Mesendoderm (in vitro differentiated cells): ENCODE data around the gene TACSTD2.

ENCODE experiments used
- DNase-seq: peaks from one replicate; pipeline ENCODE4 v3.0.0; 2013
- H2AK5ac ChIP-seq: 2 replicates; pipeline ENCODE4 v1.6.1; 2013; ENCODE audit warnings: low read length, inconsistent platforms
- H2BK120ac ChIP-seq: 2 replicates; pipeline ENCODE4 v1.6.1; 2013; ENCODE audit warnings: low read depth, mild to moderate bottlenecking, low read length, moderate library complexity, mixed read lengths
- H2BK15ac ChIP-seq: replicated peaks from 2 replicates; pipeline ENCODE4 v1.6.1; 2013; ENCODE audit warnings: low read depth, mild to moderate bottlenecking, moderate library complexity
- H2BK5ac ChIP-seq: 2 replicates; pipeline ENCODE4 v1.6.1; 2013; ENCODE audit warnings: low read length, inconsistent platforms
- H3K18ac ChIP-seq: 2 replicates; pipeline ENCODE4 v1.6.1; 2013; ENCODE audit warnings: mild to moderate bottlenecking, low read length, mixed read lengths
- H3K23ac ChIP-seq: one replicate; pipeline ENCODE4 v1.6.1; 2013; ENCODE audit warnings: low read length
- H3K27ac ChIP-seq: 2 replicates; pipeline ENCODE4 v1.5.1; 2013; ENCODE audit warnings: low read depth, mild to moderate bottlenecking, inconsistent platforms, low read length, moderate library complexity
- H3K27me3 ChIP-seq: 2 replicates; pipeline ENCODE4 v1.6.1; 2013; ENCODE audit warnings: low read length, control low read depth, mild to moderate bottlenecking, inconsistent platforms; ENCODE audit not compliant: insufficient read depth, poor library complexity
- H3K36me3 ChIP-seq: 2 replicates; pipeline ENCODE4 v1.6.1; 2013; ENCODE audit warnings: low read length, inconsistent platforms; ENCODE audit not compliant: control insufficient read depth, insufficient read depth
- H3K4ac ChIP-seq: one replicate; pipeline ENCODE4 v1.6.1; 2013; ENCODE audit warnings: low read depth, mild to moderate bottlenecking, low read length, moderate library complexity
- H3K4me1 ChIP-seq: 2 replicates; pipeline ENCODE4 v1.6.1; 2013; ENCODE audit warnings: low read depth, low read length, inconsistent platforms; ENCODE audit not compliant: control insufficient read depth
- H3K4me2 ChIP-seq: 2 replicates; pipeline ENCODE4 v1.6.1; 2013; ENCODE audit warnings: low read length
- H3K4me3 ChIP-seq: 2 replicates; pipeline ENCODE4 v1.5.1; 2013; ENCODE audit warnings: mild to moderate bottlenecking, low read length
- H3K56ac ChIP-seq: one replicate; pipeline ENCODE4 v1.6.1; 2013; ENCODE audit warnings: low read length
- H3K79me1 ChIP-seq: 2 replicates; pipeline ENCODE4 v1.6.1; 2013; ENCODE audit warnings: low read length, inconsistent platforms
- H3K79me2 ChIP-seq: 2 replicates; pipeline ENCODE4 v1.6.1; 2013; ENCODE audit warnings: mild to moderate bottlenecking, low read length; ENCODE audit not compliant: control insufficient read depth, insufficient read depth
- H3K9ac ChIP-seq: 2 replicates; pipeline ENCODE4 v1.6.1; 2013; ENCODE audit warnings: low read length, inconsistent platforms
- H4K5ac ChIP-seq: one replicate; pipeline ENCODE4 v1.6.1; 2013; ENCODE audit warnings: low read length
- H4K8ac ChIP-seq: one replicate; pipeline ENCODE4 v1.6.1; 2013; ENCODE audit warnings: low read depth, mild to moderate bottlenecking, control low read depth, low read length, moderate library complexity
- WGBS: extraction: QIAGEN DNeasy Blood & Tissue Kit; methylation state at CpG from one replicate; pipeline ENCODE4 v1.1.7; 2013; ENCODE audit warnings: low lambda C conversion rate, missing lambda C conversion rate; ENCODE audit not compliant: insufficient coverage; ENCODE audit errors: extremely low coverage; 5-methylcytosine and 5-hydroxymethylcytosine counted together

TACSTD2 gene

DNA sequence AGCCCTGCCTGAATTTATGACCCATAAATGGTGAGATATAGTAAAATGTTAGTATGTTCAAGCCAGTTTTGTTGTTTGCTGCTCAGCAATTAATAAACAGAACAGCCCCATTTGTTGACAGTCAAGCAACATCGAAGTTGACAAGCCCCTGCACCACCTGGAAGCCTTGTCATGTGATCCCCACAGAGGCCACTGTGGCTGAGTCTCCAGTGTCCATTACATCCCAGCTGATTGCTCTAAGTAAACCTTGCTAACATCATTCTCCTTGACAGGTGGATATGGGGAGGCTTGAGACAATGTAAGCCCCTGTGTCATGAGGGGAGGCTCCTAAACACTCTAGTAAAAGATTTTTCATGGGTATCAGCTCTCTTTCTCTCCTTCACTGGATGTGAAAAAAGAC lies 17.5 kb upstream of the TACSTD2 start:
- no peak overlapping the region for H4K8ac ChIP-seq
- no peaks in the 10 kb centered on the region for H3K79me1 ChIP-seq
- no peak overlapping the region for H4K5ac ChIP-seq
- no peak for DNase-seq
- no peak overlapping the region for H3K18ac ChIP-seq
- H3K9ac ChIP-seq: no peak overlapping the region
- no peak overlapping the region for H2AK5ac ChIP-seq
- WGBS: no CpG with 5 or more reads among the region's 1 CpG
- no peak overlapping the region for H3K56ac ChIP-seq
- H3K4me1 ChIP-seq: no peaks in the 10 kb centered on the region
- no peak overlapping the region for H3K4me3 ChIP-seq
- no peaks in the 10 kb centered on the region for H3K79me2 ChIP-seq
- no peaks in the 10 kb centered on the region for H3K36me3 ChIP-seq
- H2BK120ac ChIP-seq: no peak overlapping the region
- H3K4me2 ChIP-seq: no peak overlapping the region
- no peak overlapping the region for H3K23ac ChIP-seq
- no peak overlapping the region for H3K4ac ChIP-seq
- H3K27me3 ChIP-seq: no peaks in the 10 kb centered on the region
- H2BK5ac ChIP-seq: no peak overlapping the region
- H3K27ac ChIP-seq: no peak overlapping the region
- no peak overlapping the region for H2BK15ac ChIP-seq

DNA sequence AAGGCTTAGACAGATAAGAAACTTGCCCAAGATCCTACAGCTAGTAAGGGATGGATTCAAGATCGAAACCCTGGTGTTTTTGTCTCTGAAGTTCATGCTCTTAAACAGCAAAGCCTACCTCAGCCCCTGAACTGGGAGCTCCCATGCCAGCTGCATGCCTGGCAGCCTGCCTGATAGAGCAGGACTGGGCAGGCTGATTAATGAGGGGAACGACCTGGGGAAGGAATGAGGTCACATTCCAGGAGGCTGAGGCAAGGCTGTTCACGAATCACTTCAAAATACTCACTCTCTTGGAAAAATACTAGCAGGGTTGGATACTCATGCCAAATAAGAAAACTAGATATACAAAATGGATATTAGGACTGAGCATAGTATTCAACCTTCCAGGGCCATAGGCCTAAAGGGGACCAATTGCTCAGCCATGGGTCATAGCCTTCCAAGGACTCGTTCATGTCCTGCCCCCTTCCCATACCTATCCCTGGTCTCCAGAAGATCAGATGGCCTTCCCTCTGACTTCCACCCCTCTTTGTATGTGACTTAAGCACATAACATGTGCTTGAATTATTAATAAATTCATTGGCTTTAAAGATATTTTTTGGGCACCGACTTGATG lies 15.6 kb upstream of the TACSTD2 start:
- no peak overlapping the region for H2BK120ac ChIP-seq
- no peaks in the 10 kb centered on the region for H3K79me2 ChIP-seq
- H3K18ac ChIP-seq: no peak overlapping the region
- no peak overlapping the region for H3K4me3 ChIP-seq
- no peaks in the 10 kb centered on the region for H3K4me1 ChIP-seq
- no peaks in the 10 kb centered on the region for H3K27me3 ChIP-seq
- no peak overlapping the region for H4K5ac ChIP-seq
- no peak overlapping the region for H3K56ac ChIP-seq
- no peak overlapping the region for H4K8ac ChIP-seq
- H3K36me3 ChIP-seq: no peaks in the 10 kb centered on the region
- H2AK5ac ChIP-seq: no peak overlapping the region
- H3K4me2 ChIP-seq: no peak overlapping the region
- no peak overlapping the region for H3K23ac ChIP-seq
- peak; percentile 56 for DNase-seq
- H3K27ac ChIP-seq: no peak overlapping the region
- no peaks in the 10 kb centered on the region for H3K79me1 ChIP-seq
- no peak overlapping the region for H2BK5ac ChIP-seq
- H3K4ac ChIP-seq: no peak overlapping the region
- no CpG with 5 or more reads among the region's 5 CpGs for WGBS
- H2BK15ac ChIP-seq: no peak overlapping the region
- H3K9ac ChIP-seq: no peak overlapping the region

DNA sequence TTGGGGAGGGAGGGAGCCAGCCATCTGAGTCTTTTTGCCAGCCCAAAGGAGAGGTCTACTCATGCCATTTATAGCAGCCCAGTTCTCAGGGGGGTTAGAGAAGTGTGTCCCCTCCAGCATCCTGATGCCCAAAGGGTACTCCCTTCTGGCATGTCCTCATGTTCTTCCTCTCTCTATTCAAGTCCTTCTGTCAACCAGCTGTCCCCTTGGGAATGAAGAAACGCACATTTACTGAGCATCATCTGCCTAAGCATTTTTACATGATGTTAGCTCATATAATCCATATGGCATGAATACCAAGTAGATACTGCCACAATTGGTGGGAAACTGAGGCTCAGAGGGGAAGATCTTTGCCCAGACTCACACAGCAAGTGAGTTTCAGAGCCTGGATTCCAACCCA lies 14.8 kb upstream of the TACSTD2 start:
- no peak overlapping the region for H2AK5ac ChIP-seq

DNA sequence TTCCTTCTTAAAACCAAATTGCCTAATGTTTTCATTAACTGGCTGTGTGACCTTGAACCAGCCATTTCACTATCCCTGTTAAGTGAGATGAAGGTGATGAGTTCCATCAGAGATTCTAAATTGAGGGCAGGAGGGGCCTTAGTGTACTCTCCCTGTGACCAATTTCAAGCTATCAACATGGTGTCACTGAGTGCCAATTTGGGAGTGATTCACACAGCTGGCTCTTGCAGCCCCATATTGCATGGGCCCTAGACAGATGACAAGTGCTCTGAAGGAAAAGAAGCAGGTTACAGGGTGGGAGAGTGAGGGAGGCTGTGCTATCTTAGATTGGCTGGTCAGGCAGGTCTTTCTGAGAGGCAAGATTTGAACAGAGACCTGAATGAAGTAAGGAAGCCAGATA lies 13.0 kb upstream of the TACSTD2 start:
- no peak overlapping the region for H3K23ac ChIP-seq
- no peak overlapping the region for H3K56ac ChIP-seq
- H3K4me2 ChIP-seq: no peak overlapping the region
- no peak overlapping the region for H2AK5ac ChIP-seq
- no peak overlapping the region for H3K9ac ChIP-seq
- no peak overlapping the region for H2BK120ac ChIP-seq
- H3K79me1 ChIP-seq: no peaks in the 10 kb centered on the region
- no peak overlapping the region for H4K8ac ChIP-seq
- H2BK5ac ChIP-seq: no peak overlapping the region
- H3K79me2 ChIP-seq: no peaks in the 10 kb centered on the region
- no peaks in the 10 kb centered on the region for H3K27me3 ChIP-seq
- H3K36me3 ChIP-seq: no peaks in the 10 kb centered on the region
- H3K4ac ChIP-seq: no peak overlapping the region
- no peak for DNase-seq
- H3K4me3 ChIP-seq: no peak overlapping the region
- H3K18ac ChIP-seq: no peak overlapping the region
- no peak overlapping the region for H3K27ac ChIP-seq
- H4K5ac ChIP-seq: no peak overlapping the region
- H2BK15ac ChIP-seq: no peak overlapping the region
- H3K4me1 ChIP-seq: no peaks in the 10 kb centered on the region

More for the DNA sequence above, 14.8 kb upstream of the TACSTD2 start:
- H3K27me3 ChIP-seq: no peaks in the 10 kb centered on the region
- no peak overlapping the region for H4K8ac ChIP-seq
- no peak overlapping the region for H3K18ac ChIP-seq
- no peak overlapping the region for H3K9ac ChIP-seq
- no peak overlapping the region for H2BK120ac ChIP-seq
- no peak overlapping the region for H3K56ac ChIP-seq
- H3K36me3 ChIP-seq: no peaks in the 10 kb centered on the region
- H3K4me2 ChIP-seq: no peak overlapping the region
- no peak overlapping the region for H3K4ac ChIP-seq
- no peak overlapping the region for H3K23ac ChIP-seq
- no peak overlapping the region for H2BK5ac ChIP-seq
- no peaks in the 10 kb centered on the region for H3K4me1 ChIP-seq
- DNase-seq: no peak
- no peak overlapping the region for H3K4me3 ChIP-seq
- no peak overlapping the region for H2BK15ac ChIP-seq
- H3K79me1 ChIP-seq: no peaks in the 10 kb centered on the region
- no peaks in the 10 kb centered on the region for H3K79me2 ChIP-seq
- H4K5ac ChIP-seq: no peak overlapping the region
- H3K27ac ChIP-seq: no peak overlapping the region
- WGBS: no CpG with 5 or more reads among the region's 1 CpG

DNA sequence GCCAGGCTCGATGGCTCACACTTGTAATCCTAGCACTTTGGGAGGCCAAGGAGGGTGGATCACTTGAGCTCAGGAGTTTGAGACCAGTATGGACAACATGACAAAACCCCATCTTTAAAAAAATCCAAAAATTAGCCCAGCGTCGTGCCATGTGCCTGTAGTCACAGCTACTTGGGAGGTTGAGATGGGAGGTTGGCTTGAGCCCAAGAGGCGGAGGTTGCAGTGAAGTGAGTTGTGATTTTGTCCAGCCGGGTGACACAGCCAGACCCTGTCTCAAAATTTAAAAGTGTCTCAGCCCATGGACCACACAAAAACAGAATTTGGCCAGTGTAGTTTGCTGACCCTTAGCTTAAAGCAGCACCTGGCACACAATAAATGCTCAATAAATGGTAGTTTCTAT lies 11.3 kb upstream of the TACSTD2 start:
- H3K4ac ChIP-seq: no peak overlapping the region
- no peak overlapping the region for H2BK120ac ChIP-seq
- no peak overlapping the region for H4K5ac ChIP-seq
- H2BK5ac ChIP-seq: no peak overlapping the region
- H3K9ac ChIP-seq: no peak overlapping the region
- H3K23ac ChIP-seq: no peak overlapping the region
- H3K18ac ChIP-seq: no peak overlapping the region
- no CpG with 5 or more reads among the region's 5 CpGs for WGBS
- H3K36me3 ChIP-seq: no peaks in the 10 kb centered on the region
- H3K56ac ChIP-seq: no peak overlapping the region
- no peak overlapping the region for H4K8ac ChIP-seq
- no peaks in the 10 kb centered on the region for H3K79me2 ChIP-seq
- H2BK15ac ChIP-seq: no peak overlapping the region
- no peak overlapping the region for H2AK5ac ChIP-seq
- no peak overlapping the region for H3K4me2 ChIP-seq
- no peaks in the 10 kb centered on the region for H3K4me1 ChIP-seq
- no peak overlapping the region for H3K4me3 ChIP-seq
- no peaks in the 10 kb centered on the region for H3K79me1 ChIP-seq
- DNase-seq: no peak
- H3K27me3 ChIP-seq: no peaks in the 10 kb centered on the region
- no peak overlapping the region for H3K27ac ChIP-seq

DNA sequence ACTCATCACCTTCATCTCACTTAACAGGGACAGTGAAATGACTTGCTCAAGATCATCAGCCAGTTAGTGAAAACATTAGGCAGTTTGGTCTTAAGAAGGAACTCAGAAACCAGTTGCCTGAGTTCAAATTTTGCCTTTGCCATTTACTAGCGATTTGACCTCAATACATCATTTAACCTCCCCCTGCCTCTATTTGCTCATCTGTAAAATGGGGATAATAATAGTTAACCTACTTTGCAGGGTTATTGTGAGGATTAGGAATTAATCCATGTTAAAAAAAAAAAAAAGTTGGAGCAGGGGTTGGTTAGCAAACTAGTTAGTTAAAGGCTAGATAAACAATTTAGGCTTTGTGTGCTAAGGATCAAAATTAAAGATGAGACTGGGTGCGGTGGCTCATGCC lies 10.6 kb upstream of the TACSTD2 start:
- Histone ChIP-seq H2BK120ac (no peak overlapping the region), H3K56ac (no peak overlapping the region), H3K4me2 (no peak overlapping the region), H3K4me1 (no peaks in the 10 kb centered on the region), H2BK15ac (no peak overlapping the region), H3K4me3 (no peak overlapping the region), H4K5ac (no peak overlapping the region), H3K9ac (no peak overlapping the region), H3K36me3 (no peaks in the 10 kb centered on the region), H3K4ac (no peak overlapping the region), H2BK5ac (no peak overlapping the region), H3K18ac (no peak overlapping the region), H3K79me1 (no peaks in the 10 kb centered on the region), H3K27me3 (no peaks in the 10 kb centered on the region), H2AK5ac (no peak overlapping the region), H3K27ac (no peak overlapping the region), H3K23ac (no peak overlapping the region), H4K8ac (no peak overlapping the region), H3K79me2 (no peaks in the 10 kb centered on the region)
- no CpG with 5 or more reads among the region's 2 CpGs for WGBS
- DNase-seq: no peak
